ENCODE data around the gene CDK14. TPM values are rescaled to one million over a fixed set of nuclear protein-coding genes. Genes with fewer than 3 reads are reported as not detected.

CDK14 gene
- total RNA-seq, 4 donors from 2014 or later: 1.1 to 12.7 (median 5.8) TPM

DNA sequence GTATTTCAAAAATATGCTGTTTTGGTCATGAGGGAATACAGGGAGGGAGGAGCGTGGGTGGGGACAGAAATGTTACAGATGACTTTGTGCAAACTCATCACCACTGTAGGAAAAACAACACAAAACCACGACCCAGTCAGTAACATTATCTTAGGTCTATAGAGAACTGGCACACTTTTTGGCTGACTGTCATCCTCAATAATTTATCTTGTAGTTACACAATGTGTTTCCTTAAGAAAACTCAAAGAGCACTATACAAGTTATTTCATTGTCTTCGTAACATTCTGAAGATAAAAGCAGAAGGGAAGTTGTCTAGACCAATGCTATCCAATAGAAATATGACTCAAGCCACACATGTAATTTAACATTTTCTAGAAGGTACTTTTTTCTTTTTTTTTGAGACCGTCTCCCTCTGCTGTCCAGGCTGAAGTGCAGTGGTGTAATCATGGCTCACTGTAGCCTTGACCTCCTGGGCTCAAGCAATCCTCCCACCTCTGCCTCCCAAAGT is 16.9 kb upstream of the CDK14 start:
- WGBS, 2 donors: 49 to 50% methylated on average over 4 of the region's 4 CpGs
- no peak overlapping the region for H3K4me3 ChIP-seq (ENCODE audit: low read depth, poor library complexity, severe bottlenecking)
- TF ChIP-seq, protein P1, sequence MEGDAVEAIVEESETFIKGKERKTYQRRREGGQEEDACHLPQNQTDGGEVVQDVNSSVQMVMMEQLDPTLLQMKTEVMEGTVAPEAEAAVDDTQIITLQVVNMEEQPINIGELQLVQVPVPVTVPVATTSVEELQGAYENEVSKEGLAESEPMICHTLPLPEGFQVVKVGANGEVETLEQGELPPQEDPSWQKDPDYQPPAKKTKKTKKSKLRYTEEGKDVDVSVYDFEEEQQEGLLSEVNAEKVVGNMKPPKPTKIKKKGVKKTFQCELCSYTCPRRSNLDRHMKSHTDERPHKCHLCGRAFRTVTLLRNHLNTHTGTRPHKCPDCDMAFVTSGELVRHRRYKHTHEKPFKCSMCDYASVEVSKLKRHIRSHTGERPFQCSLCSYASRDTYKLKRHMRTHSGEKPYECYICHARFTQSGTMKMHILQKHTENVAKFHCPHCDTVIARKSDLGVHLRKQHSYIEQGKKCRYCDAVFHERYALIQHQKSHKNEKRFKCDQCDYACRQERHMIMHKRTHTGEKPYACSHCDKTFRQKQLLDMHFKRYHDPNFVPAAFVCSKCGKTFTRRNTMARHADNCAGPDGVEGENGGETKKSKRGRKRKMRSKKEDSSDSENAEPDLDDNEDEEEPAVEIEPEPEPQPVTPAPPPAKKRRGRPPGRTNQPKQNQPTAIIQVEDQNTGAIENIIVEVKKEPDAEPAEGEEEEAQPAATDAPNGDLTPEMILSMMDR (IDR thresholded peaks at IDR 0.05): no peak
- no peak for TF ChIP-seq POLR2A (IDR thresholded peaks at IDR 0.05)
- intact Hi-C loops (cut with DNase I; ENCODE audit: low total_unique reads): no loop called here
- no peak for DNase-seq (ENCODE audit: low spot score in 2 of 2)

DNA sequence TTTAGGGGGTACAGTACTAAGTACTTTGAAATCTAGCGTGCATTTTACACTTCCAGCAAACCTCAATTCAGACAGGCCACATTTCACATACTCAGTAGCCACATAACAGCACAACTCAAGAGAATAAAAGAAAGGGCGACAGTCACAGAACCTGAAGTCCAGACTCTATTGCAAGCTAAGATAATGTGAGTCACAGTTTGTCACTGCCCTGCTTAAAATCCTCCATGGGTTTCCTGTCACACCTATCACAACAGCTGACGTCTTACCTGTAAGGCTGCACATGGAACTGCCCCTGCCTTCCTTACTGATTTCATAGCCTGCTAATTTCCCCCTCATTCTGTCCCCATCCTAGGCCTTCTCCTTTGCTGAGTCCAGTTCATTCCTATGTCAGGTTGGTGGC is 16.1 kb upstream of the CDK14 start:
- no peak for DNase-seq (ENCODE audit: low spot score in 2 of 2)
- WGBS, 2 donors: 90 to 96% methylated on average over 3 of the region's 3 CpGs
- no peak overlapping the region for H3K4me3 ChIP-seq (ENCODE audit: low read depth, poor library complexity, severe bottlenecking)
- intact Hi-C loops (cut with DNase I; ENCODE audit: low total_unique reads): no loop called here
- TF ChIP-seq, protein P1 (IDR thresholded peaks at IDR 0.05): no peak
- no peak for TF ChIP-seq POLR2A (IDR thresholded peaks at IDR 0.05)

DNA sequence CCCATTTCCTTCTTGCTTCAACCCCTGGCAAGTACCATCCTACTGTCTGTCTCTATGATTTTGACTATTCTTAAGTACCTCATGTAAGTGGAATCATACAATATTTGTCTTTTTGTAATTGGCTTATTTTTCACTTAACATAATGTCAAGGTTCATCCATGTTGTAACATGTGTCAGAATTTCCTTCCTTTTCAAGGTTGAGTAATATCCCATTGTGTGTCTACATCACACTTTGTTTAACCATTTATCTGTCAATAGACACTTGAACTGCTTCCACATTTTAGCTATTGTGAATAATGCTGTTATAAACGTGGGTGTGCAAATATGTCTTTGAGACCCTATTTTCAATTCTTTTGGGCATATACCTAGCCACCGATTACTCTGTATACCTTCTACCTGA is 14.0 kb upstream of the CDK14 start:
- intact Hi-C loops (cut with DNase I; ENCODE audit: low total_unique reads): no loop called here
- 84 to 86% methylated on average over 2 of the region's 2 CpGs for WGBS, 2 donors
- H3K4me3 ChIP-seq (ENCODE audit: low read depth, poor library complexity, severe bottlenecking): no peak overlapping the region
- no peak for DNase-seq (ENCODE audit: low spot score in 2 of 2)
- TF ChIP-seq POLR2A (IDR thresholded peaks at IDR 0.05): no peak
- TF ChIP-seq, protein P1 (IDR thresholded peaks at IDR 0.05): no peak

DNA sequence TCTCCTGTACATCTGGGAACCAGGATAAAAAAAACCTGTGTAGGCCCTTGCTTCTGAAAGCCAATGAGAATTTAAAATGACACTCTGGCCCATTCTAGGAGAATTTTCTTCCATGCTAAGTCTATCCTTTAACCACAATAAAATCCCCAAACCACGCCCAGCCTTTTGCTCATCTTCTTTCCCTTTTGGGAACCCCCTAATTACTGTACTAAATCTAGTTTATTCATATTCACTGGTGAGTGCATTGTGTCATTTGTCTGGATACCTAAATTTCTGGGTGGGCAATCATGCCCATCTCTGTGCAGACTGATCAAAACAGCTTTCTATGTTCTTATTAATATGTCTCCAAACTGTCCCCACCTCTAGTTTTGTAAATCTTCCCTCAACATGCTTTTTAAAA is 11.7 kb upstream of the CDK14 start:
- 67 to 83% methylated on average over 1 of the region's 1 CpG for WGBS, 2 donors
- H3K4me3 ChIP-seq (ENCODE audit: low read depth, poor library complexity, severe bottlenecking): no peak overlapping the region
- intact Hi-C loops (cut with DNase I; ENCODE audit: low total_unique reads): no loop called here
- TF ChIP-seq, protein P1 (IDR thresholded peaks at IDR 0.05): no peak
- TF ChIP-seq POLR2A (IDR thresholded peaks at IDR 0.05): no peak
- DNase-seq (ENCODE audit: low spot score in 2 of 2): no peak

DNA sequence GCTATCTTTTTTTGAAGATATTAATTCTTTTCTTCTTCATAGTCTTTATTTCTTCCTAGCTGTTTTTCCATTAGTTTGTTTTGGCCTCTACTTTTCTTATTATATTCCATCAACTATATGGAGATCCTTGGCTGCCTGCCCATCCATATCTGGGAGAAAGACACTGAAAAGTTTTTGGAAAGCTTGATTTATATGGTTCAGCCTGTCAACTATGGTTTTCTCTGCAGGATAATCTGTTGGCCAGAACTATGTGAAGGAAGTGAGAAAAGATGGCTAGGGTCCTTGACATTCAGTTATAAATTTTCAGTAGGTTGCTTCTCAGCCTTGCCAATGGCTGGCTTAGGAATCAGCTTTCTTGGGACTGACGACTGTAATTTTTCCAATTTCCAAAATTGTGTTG is 10.0 kb upstream of the CDK14 start:
- WGBS, 2 donors: 71 to 88% methylated on average over 1 of the region's 1 CpG
- intact Hi-C loops (cut with DNase I; ENCODE audit: low total_unique reads): no loop called here
- H3K4me3 ChIP-seq (ENCODE audit: low read depth, poor library complexity, severe bottlenecking): no peak overlapping the region
- TF ChIP-seq POLR2A (IDR thresholded peaks at IDR 0.05): no peak
- TF ChIP-seq, protein P1 (IDR thresholded peaks at IDR 0.05): no peak
- DNase-seq (ENCODE audit: low spot score in 2 of 2): no peak

DNA sequence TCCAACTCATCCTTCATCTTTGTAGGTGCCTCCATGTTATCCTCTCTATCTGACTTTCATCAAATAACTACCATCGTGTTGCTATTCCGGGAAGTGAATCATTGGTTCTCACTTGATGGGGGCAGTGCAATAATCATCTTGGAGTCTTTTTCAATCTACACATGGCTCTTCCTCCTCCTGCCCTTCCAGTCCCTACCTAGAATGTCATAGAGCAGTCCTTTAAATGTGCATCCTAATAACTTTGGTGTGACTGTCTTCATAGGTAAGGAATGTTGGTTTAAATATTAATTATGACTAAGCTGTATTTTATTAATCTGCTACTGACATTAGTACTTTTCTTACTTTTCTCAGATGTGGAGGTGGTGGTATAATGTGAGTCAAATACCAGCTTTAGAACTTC is 8.4 kb upstream of the CDK14 start:
- DNase-seq (ENCODE audit: low spot score in 2 of 2): no peak
- no peak overlapping the region for H3K4me3 ChIP-seq (ENCODE audit: low read depth, poor library complexity, severe bottlenecking)
- intact Hi-C loops (cut with DNase I; ENCODE audit: low total_unique reads): no loop called here
- TF ChIP-seq POLR2A (IDR thresholded peaks at IDR 0.05): no peak
- TF ChIP-seq, protein P1 (IDR thresholded peaks at IDR 0.05): no peak
- 94 to 95% methylated on average over 2 of the region's 2 CpGs for WGBS, 2 donors
